HepG2 (cell line): Measurements from ENCODE around the gene FRMD8. TPM values are rescaled to one million over a fixed set of nuclear protein-coding genes. Genes with fewer than 3 reads are reported as not detected.

ENCODE experiments used
- CAMTA2 ChIP-seq: sonication (generic); formaldehyde crosslinking; IDR thresholded peaks from 2 replicates; pipeline ENCODE4 v1.4.0; 2020; ENCODE audit warnings: mild to moderate bottlenecking, missing genetic modification reagents, borderline replicate concordance
- FIP1L1 ChIP-seq: fragments of 200-400 bp; formaldehyde crosslinking; IDR thresholded peaks from 2 replicates; pipeline ENCODE4 v1.6.1; 2018; ENCODE audit warnings: low read depth, mild to moderate bottlenecking, low read length, moderate library complexity, borderline replicate concordance; ENCODE audit not compliant: insufficient read depth
- GFI1 ChIP-seq: sonication (generic); formaldehyde crosslinking; IDR thresholded peaks from 2 replicates; pipeline ENCODE4 v1.5.0; 2020; ENCODE audit warnings: missing genetic modification reagents, mild to moderate bottlenecking, borderline replicate concordance
- GLMP ChIP-seq: sonication (generic); formaldehyde crosslinking; IDR thresholded peaks from 2 replicates; pipeline ENCODE4 v1.9.0; 2021; ENCODE audit warnings: missing genetic modification reagents, mild to moderate bottlenecking, borderline replicate concordance
- GPBP1L1 ChIP-seq: sonication (generic); formaldehyde crosslinking; IDR thresholded peaks from 2 replicates; pipeline ENCODE4 v1.5.0; 2020; ENCODE audit warnings: mild to moderate bottlenecking, missing genetic modification reagents
- HDAC6 ChIP-seq: fragments of 200-600 bp; sonication (generic); IDR thresholded peaks from 2 replicates; pipeline ENCODE4 v1.7.0; 2017; ENCODE audit warnings: mild to moderate bottlenecking, antibody characterized with exemption, low read length, low read depth
- NCOA2 ChIP-seq: sonication (generic); formaldehyde crosslinking; IDR thresholded peaks from 2 replicates; pipeline ENCODE4 v1.8.0; 2022; ENCODE audit warnings: inconsistent platforms
- NFYB ChIP-seq: sonication (generic); formaldehyde crosslinking; IDR thresholded peaks from 2 replicates; pipeline ENCODE4 v1.4.0; 2020; ENCODE audit warnings: missing genetic modification reagents
- NR2C2 ChIP-seq: sonication (generic); formaldehyde crosslinking; IDR thresholded peaks from 2 replicates; pipeline ENCODE4 v1.4.0; 2020; ENCODE audit warnings: missing genetic modification reagents, mild to moderate bottlenecking, moderate library complexity, borderline replicate concordance
- PHF5A ChIP-seq: IDR thresholded peaks from one replicate; pipeline ENCODE4 v1.6.1; 2018; ENCODE audit warnings: low read depth, missing genetic modification reagents; ENCODE audit not compliant: unreplicated experiment
- RFX3 ChIP-seq: IDR thresholded peaks from 2 replicates; pipeline ENCODE4 v1.6.1; 2016; ENCODE audit warnings: missing biosample characterization, missing genetic modification reagents
- SALL1 ChIP-seq: sonication (generic); formaldehyde crosslinking; IDR thresholded peaks from 2 replicates; pipeline ENCODE4 v1.8.0; 2022; ENCODE audit warnings: mild to moderate bottlenecking, missing genetic modification reagents
- SCMH1 ChIP-seq: sonication (generic); formaldehyde crosslinking; IDR thresholded peaks from 2 replicates; pipeline ENCODE4 v1.9.0; 2021; ENCODE audit warnings: missing genetic modification reagents, mild to moderate bottlenecking, borderline replicate concordance
- SRF ChIP-seq: IDR thresholded peaks from 2 replicates; pipeline ENCODE4 v1.6.1; 2011; ENCODE audit warnings: mild to moderate bottlenecking, low read depth, low read length, moderate library complexity
- ZBTB21 ChIP-seq: sonication (generic); formaldehyde crosslinking; IDR thresholded peaks from 2 replicates; pipeline ENCODE4 v1.4.0; 2020; ENCODE audit warnings: missing genetic modification reagents
- ZC3H4 ChIP-seq: sonication (generic); formaldehyde crosslinking; IDR thresholded peaks from 2 replicates; pipeline ENCODE4 v1.4.0; 2020; ENCODE audit warnings: missing genetic modification reagents, borderline replicate concordance
- ZFY ChIP-seq: sonication (generic); formaldehyde crosslinking; IDR thresholded peaks from 2 replicates; pipeline ENCODE4 v1.4.0; 2020; ENCODE audit warnings: missing genetic modification reagents
- ZNF263 ChIP-seq: sonication (generic); formaldehyde crosslinking; IDR thresholded peaks from 2 replicates; pipeline ENCODE4 v1.4.0; 2020; ENCODE audit warnings: missing genetic modification reagents
- ZNF563 ChIP-seq: sonication (generic); formaldehyde crosslinking; IDR thresholded peaks from 2 replicates; pipeline ENCODE4 v1.8.0; 2022; ENCODE audit warnings: mild to moderate bottlenecking, moderate library complexity, missing genetic modification reagents
- ZNF672 ChIP-seq: sonication (generic); formaldehyde crosslinking; IDR thresholded peaks from 2 replicates; pipeline ENCODE4 v1.8.1; 2022; ENCODE audit warnings: missing genetic modification reagents
- ZNF75D ChIP-seq: sonication (generic); formaldehyde crosslinking; IDR thresholded peaks from 2 replicates; pipeline ENCODE4 v1.8.1; 2023; ENCODE audit warnings: missing genetic modification reagents, mild to moderate bottlenecking, borderline replicate concordance
- polyA plus RNA-seq, 8 experiments: library from polyadenylated mRNA; depleted of rRNA in 3 of 8; stranded (reverse) in 7 of 8; unstranded in 1 of 8; fragments of >200 nt; fragmentation: Illumina TruSeq in 4 of 8; extraction: Trizol in 4 of 8; gene quantifications; 2 replicates each; pipeline versions ENCODE4 v1.2.1 to v1.2.3, GENCODE V29; 2011 to 2016; ENCODE audit warnings: low read depth in 4 of 8, missing spikeins in 1 of 8, mixed read lengths in 1 of 8; ENCODE audit not compliant: insufficient read depth in 1 of 8
- total RNA-seq, 5 experiments: library from RNA; depleted of rRNA; stranded (reverse); fragments of >200 nt; fragmentation: Illumina TruSeq; extraction: Trizol; gene quantifications; 2 replicates each; pipeline ENCODE4 v1.2.3, GENCODE V29; 2016; ENCODE audit warnings: low read depth in 1 of 5
- TF ChIP-seq, protein P1 (sequence below): sonication (generic); formaldehyde crosslinking; IDR thresholded peaks from 2 replicates; pipeline ENCODE4 v1.8.0; 2022; ENCODE audit warnings: mild to moderate bottlenecking, missing genetic modification reagents, moderate library complexity
- TF ChIP-seq, protein P2 (sequence below): sonication (generic); formaldehyde crosslinking; IDR thresholded peaks from 2 replicates; pipeline ENCODE4 v1.4.0; 2020; ENCODE audit warnings: missing genetic modification reagents, borderline replicate concordance

Gene FRMD8
- total and polyA plus RNA-seq, 2 of the 13 experiments (the other 11 are each of a cell fraction or from before 2014, with no cell fraction given): 5.8 to 20.6 TPM

GRCh38 chr11:65418681-65419459, 32.4 kb downstream of the FRMD8 start (continued):
- TF ChIP-seq, protein P1, sequence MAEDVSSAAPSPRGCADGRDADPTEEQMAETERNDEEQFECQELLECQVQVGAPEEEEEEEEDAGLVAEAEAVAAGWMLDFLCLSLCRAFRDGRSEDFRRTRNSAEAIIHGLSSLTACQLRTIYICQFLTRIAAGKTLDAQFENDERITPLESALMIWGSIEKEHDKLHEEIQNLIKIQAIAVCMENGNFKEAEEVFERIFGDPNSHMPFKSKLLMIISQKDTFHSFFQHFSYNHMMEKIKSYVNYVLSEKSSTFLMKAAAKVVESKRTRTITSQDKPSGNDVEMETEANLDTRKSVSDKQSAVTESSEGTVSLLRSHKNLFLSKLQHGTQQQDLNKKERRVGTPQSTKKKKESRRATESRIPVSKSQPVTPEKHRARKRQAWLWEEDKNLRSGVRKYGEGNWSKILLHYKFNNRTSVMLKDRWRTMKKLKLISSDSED: no peak; the same call in 1 of the 2 replicates
- no peak for TF ChIP-seq CAMTA2
- no peak for TF ChIP-seq PHF5A (CRISPR knock-in tag)
- TF ChIP-seq HDAC6: no peak
- TF ChIP-seq ZBTB21: no peak; the same call in 1 of the 2 replicates
- TF ChIP-seq GLMP (CRISPR knock-in tag): no peak
- no peak for TF ChIP-seq SCMH1 (CRISPR knock-in tag)
- peak; percentile 8; the same call in 1 of the 2 replicates for TF ChIP-seq NFYB
- peak; percentile 71 for TF ChIP-seq ZNF263
- peak; percentile 96 for TF ChIP-seq ZFY (CRISPR knock-in tag)
- TF ChIP-seq SRF: no peak
- TF ChIP-seq FIP1L1: peak; percentile 55; the same call in 1 of the 2 replicates
- peak; percentile 92 for TF ChIP-seq NR2C2 (CRISPR knock-in tag)
- TF ChIP-seq, protein P2, sequence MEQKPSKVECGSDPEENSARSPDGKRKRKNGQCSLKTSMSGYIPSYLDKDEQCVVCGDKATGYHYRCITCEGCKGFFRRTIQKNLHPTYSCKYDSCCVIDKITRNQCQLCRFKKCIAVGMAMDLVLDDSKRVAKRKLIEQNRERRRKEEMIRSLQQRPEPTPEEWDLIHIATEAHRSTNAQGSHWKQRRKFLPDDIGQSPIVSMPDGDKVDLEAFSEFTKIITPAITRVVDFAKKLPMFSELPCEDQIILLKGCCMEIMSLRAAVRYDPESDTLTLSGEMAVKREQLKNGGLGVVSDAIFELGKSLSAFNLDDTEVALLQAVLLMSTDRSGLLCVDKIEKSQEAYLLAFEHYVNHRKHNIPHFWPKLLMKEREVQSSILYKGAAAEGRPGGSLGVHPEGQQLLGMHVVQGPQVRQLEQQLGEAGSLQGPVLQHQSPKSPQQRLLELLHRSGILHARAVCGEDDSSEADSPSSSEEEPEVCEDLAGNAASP (CRISPR knock-in tag): peak; percentile 96
- no peak for TF ChIP-seq ZNF563 (CRISPR knock-in tag)
- no peak for TF ChIP-seq ZNF75D (CRISPR knock-in tag)
- peak; percentile 92 for TF ChIP-seq GFI1 (CRISPR knock-in tag)
- no peak for TF ChIP-seq ZNF672 (CRISPR knock-in tag)
- no peak for TF ChIP-seq RFX3
- TF ChIP-seq ZC3H4 (CRISPR knock-in tag): peak; percentile 97
- peak; percentile 93 for TF ChIP-seq NCOA2
- peak; percentile 94 for TF ChIP-seq SALL1 (CRISPR knock-in tag)
- no peak for TF ChIP-seq GPBP1L1 (CRISPR knock-in tag)
